Uterus (tissue), 4 donors: ENCODE results near the gene FYN. TPM values are rescaled to one million over a fixed set of nuclear protein-coding genes. Genes with fewer than 3 reads are reported as not detected.

Experiments used
- DNase-seq, 2 donors: peaks; one replicate each; pipeline ENCODE4 v3.0.0-alpha.2; 2019 to 2020
- H3K27ac ChIP-seq, 2 donors: fragments of 200-600 bp; sonication (generic); 1 replicate in 1 of 2; 2 replicates in 1 of 2; pipeline ENCODE4 v1.5.1; 2016 to 2018
- H3K27me3 ChIP-seq, 2 donors: fragments of 200-600 bp; sonication (generic); one replicate each; pipeline ENCODE4 v1.5.1; 2018 to 2019; ENCODE audit warnings: control low read depth in 1 of 2
- H3K36me3 ChIP-seq, 2 donors: fragments of 200-600 bp; sonication (generic); one replicate each; pipeline ENCODE4 v1.5.1; 2019; ENCODE audit warnings: control low read depth in 1 of 2
- H3K4me1 ChIP-seq, 2 donors: fragments of 200-600 bp; sonication (generic); one replicate each; pipeline ENCODE4 v1.5.1; 2018 to 2019; ENCODE audit warnings: control low read depth in 1 of 2
- H3K4me3 ChIP-seq, 2 donors: fragments of 200-600 bp; sonication (generic); 1 replicate in 1 of 2; 2 replicates in 1 of 2; pipeline ENCODE4 v1.5.1; 2018 to 2019; ENCODE audit warnings: mild to moderate bottlenecking in 1 of 2
- H3K9me3 ChIP-seq, 2 donors: fragments of 200-600 bp; sonication (generic); one replicate each; pipeline ENCODE4 v1.5.1; 2019; ENCODE audit warnings: control low read depth in 1 of 2
- POLR2A ChIP-seq, 2 donors: fragments of 450-650 bp; IDR thresholded peaks; one replicate each; pipeline ENCODE4 v1.6.1; 2016; ENCODE audit warnings: antibody characterized with exemption in 2 of 2, mild to moderate bottlenecking in 1 of 2, moderate library complexity in 1 of 2
- intact Hi-C: fragments of 100-400 bp; cut with DNase I; formaldehyde crosslinking; loops from one replicate; pipeline ENCODE4 v1.15.1; 2023; ENCODE audit warnings: low total_unique reads
- total RNA-seq, 4 donors: library from RNA; depleted of rRNA in 3 of 4; stranded (reverse); fragments of >200 nt in 3 of 4; gene quantifications; one replicate each; pipeline versions ENCODE4 v1.1.0 to v1.2.4, GENCODE V29; 2014 to 2023
- TF ChIP-seq, protein P1 (sequence below), 4 experiments: fragments of 200-600 bp in 2 of 4; fragments of 450-650 bp in 2 of 4; sonication (generic) in 2 of 4; IDR thresholded peaks; one replicate each; pipeline ENCODE4 v1.5.1; 2016 to 2019; ENCODE audit warnings: antibody characterized with exemption in 4 of 4, mild to moderate bottlenecking in 2 of 4, moderate library complexity in 1 of 4
- donor health status: DM: yes; HTN: yes; CAD: no.

Gene FYN
- total RNA-seq, 4 donors from 2014 or later, result 50.7 to 208 (median 135) TPM

- Histone ChIP-seq H3K27ac (peak overlapping the region; percentile 78 to 93), H3K9me3 (no peaks in the 10 kb centered on the region), H3K27me3 (no peaks in the 10 kb centered on the region), H3K4me1 (peaks cover 0 to 9% of the 10 kb centered on the region in 2 donors), H3K4me3 (peak overlapping the region in 1 of 2 donors; percentile 7), H3K36me3 (no peaks in the 10 kb centered on the region)
- DNase-seq, result peak; percentile 57 to 63
- intact Hi-C loops, result no loop called here
- TF ChIP-seq, protein P1, sequence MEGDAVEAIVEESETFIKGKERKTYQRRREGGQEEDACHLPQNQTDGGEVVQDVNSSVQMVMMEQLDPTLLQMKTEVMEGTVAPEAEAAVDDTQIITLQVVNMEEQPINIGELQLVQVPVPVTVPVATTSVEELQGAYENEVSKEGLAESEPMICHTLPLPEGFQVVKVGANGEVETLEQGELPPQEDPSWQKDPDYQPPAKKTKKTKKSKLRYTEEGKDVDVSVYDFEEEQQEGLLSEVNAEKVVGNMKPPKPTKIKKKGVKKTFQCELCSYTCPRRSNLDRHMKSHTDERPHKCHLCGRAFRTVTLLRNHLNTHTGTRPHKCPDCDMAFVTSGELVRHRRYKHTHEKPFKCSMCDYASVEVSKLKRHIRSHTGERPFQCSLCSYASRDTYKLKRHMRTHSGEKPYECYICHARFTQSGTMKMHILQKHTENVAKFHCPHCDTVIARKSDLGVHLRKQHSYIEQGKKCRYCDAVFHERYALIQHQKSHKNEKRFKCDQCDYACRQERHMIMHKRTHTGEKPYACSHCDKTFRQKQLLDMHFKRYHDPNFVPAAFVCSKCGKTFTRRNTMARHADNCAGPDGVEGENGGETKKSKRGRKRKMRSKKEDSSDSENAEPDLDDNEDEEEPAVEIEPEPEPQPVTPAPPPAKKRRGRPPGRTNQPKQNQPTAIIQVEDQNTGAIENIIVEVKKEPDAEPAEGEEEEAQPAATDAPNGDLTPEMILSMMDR (IDR thresholded peaks at IDR 0.05), result no peak
- TF ChIP-seq POLR2A (IDR thresholded peaks at IDR 0.05), result no peak
Observed at GRCh38 chr6:111626441-111626840, 246.8 kb downstream of the FYN start.

DNA sequence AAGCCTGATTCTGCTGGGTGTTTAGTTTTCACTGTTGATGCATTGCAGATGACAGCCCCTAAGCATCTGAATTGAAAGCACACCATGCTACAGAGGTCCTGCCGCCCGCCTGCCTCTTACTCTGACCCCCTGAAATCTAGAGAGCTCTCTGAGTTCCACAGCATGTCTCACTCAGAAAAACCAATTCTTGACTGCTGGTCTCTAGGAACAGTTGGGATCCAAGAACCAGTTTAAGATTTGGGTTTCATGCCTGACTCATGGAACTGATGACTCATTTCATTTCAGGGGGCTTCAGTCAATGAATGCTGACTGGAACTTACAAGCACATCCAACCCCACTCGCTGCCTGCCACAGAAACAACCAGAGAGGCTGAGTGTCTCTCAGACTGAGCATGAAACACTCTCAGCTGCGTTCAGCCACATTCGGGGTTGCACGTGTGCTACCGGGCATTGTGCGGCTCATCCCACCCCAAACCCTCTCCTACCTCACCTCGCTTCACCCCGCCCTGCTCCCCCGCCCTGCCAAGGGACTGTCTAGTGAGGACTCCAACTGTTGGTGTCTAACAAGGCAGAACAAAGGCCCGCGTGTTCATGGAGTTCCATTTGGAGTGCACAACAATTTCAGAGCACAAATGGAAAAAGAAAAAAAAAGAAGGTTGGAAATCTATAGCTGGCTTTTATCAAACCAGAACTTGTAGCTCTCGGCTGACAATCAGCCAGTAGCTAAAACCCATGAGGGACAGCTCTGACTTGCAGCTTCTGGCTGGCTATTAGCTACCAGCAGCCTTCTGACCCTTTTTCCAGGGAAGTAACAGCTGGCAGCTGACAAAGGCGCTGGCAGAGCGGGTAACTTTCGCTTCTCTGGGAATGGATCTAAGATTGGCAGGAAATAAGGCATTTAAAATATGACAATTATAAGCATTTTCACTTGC, 247.5 kb downstream of the FYN start:
- Histone ChIP-seq H3K4me3 (peak overlapping the region in 1 of 2 donors; percentile 7), H3K9me3 (no peaks in the 10 kb centered on the region), H3K27me3 (no peaks in the 10 kb centered on the region), H3K36me3 (no peaks in the 10 kb centered on the region), H3K27ac (peak overlapping the region; percentile 78 to 93), H3K4me1 (peaks cover 0 to 9% of the 10 kb centered on the region in 2 donors)
- peak; percentile 51 to 64 for DNase-seq
- no peak for TF ChIP-seq POLR2A (IDR thresholded peaks at IDR 0.05)
- intact Hi-C loops, result no loop called here

GRCh38 chr6:111625099-111625416, 248.2 kb downstream of the FYN start:
- peak in 1 of 2 donors; percentile 13 for DNase-seq
- no peak overlapping the region for H3K4me3 ChIP-seq
- H3K27ac ChIP-seq, result peak overlapping the region; percentile 78 to 93
- H3K27me3 ChIP-seq, result no peaks in the 10 kb centered on the region
- peaks cover 0 to 9% of the 10 kb centered on the region in 2 donors for H3K4me1 ChIP-seq
- H3K36me3 ChIP-seq, result no peaks in the 10 kb centered on the region
- TF ChIP-seq POLR2A (IDR thresholded peaks at IDR 0.05), result no peak
- TF ChIP-seq, protein P1 (IDR thresholded peaks at IDR 0.05), result no peak
- intact Hi-C loops, result no loop called here
- no peaks in the 10 kb centered on the region for H3K9me3 ChIP-seq

- Histone ChIP-seq H3K27ac (peak overlapping the region; percentile 78 to 93), H3K36me3 (no peaks in the 10 kb centered on the region), H3K27me3 (no peaks in the 10 kb centered on the region), H3K4me1 (peaks cover 0 to 9% of the 10 kb centered on the region in 2 donors), H3K4me3 (no peak overlapping the region), H3K9me3 (no peaks in the 10 kb centered on the region)
- peak in 1 of 2 donors; percentile 6 for DNase-seq
- TF ChIP-seq POLR2A (IDR thresholded peaks at IDR 0.05), result no peak
- TF ChIP-seq, protein P1 (IDR thresholded peaks at IDR 0.05), result no peak
- intact Hi-C loops, result no loop called here
Observed at GRCh38 chr6:111624401-111625098, 248.7 kb downstream of the FYN start.

DNA sequence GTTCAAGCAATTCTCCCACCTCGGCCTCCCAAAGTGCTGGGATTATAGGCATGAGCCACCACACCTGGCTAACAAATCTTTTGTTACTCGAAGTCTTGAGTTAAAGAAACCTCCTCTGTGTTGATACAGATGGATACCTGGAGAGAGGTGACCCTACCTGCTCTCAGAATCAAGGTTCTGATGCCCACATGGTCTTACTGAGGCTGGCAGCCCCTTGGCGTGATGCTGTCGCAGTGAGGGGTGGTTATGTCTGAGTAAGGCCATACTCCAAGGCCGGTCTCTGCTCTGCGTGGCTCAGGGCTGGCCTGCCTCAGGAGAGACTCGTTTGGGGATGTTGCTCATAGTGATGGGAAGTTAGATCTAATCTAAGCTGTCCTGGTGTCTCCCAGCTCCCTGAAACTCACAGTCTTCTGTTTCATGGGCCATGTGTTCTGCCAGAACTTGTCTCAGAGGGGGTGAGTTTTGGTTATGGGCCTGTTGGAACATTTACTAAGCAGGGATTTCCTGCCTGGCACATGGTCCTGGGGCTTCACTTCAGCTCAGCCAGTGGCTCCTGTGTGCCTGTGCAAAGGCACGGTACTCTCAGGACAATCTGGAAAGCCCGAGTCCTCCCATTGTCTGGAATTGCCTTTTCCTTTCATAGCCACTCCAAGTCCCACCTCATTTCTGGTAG, 250.1 kb downstream of the FYN start:
- no peak overlapping the region for H3K27ac ChIP-seq

More for the DNA sequence above, 250.1 kb downstream of the FYN start:
- no peaks in the 10 kb centered on the region for H3K36me3 ChIP-seq
- DNase-seq, result peak in 1 of 2 donors; percentile 23
- H3K9me3 ChIP-seq, result no peaks in the 10 kb centered on the region
- no peaks in the 10 kb centered on the region for H3K27me3 ChIP-seq
- TF ChIP-seq, protein P1 (IDR thresholded peaks at IDR 0.05), result no peak
- no peak for TF ChIP-seq POLR2A (IDR thresholded peaks at IDR 0.05)
- H3K4me3 ChIP-seq, result no peak overlapping the region
- peaks cover 0 to 9% of the 10 kb centered on the region in 2 donors for H3K4me1 ChIP-seq
- intact Hi-C loops, result no loop called here
